ENCODE results near the gene DDX24. TPM values are rescaled to one million over a fixed set of nuclear protein-coding genes. Genes with fewer than 3 reads are reported as not detected.

DDX24 gene
- total and polyA plus RNA-seq, 8 donors: 39.1 to 236 (median 69.9) TPM

- Histone ChIP-seq H3K27me3 (no peaks in the 10 kb centered on the region), H3K4me3 (peak overlapping the region; percentile 1 to 55 (median 28)), H3K36me3 (no peaks in the 10 kb centered on the region), H3K9me3 (no peaks in the 10 kb centered on the region), H3K27ac (peak overlapping the region in 4 of 5 donors; percentile 14 to 93 (median 72)), H3K4me1 (peaks cover 14 to 48% (median 39%) of the 10 kb centered on the region in 4 donors)
- 78 to 83% (median 78%) methylated on average over 6 of the region's 6 CpGs for WGBS, 5 donors
- intact Hi-C loops (cut with DNase I; ENCODE audit: low total_unique reads): no loop called here
- DNase-seq: peak in 1 of 2 donors; percentile 26
- no peak for TF ChIP-seq POLR2A (IDR thresholded peaks at IDR 0.05)
- TF ChIP-seq CTCF (IDR thresholded peaks at IDR 0.05): no peak
- no peak for TF ChIP-seq EP300 (IDR thresholded peaks at IDR 0.05)
- TF ChIP-seq POLR2AphosphoS5 (IDR thresholded peaks at IDR 0.05): no peak
These were observed 31.6 kb upstream of the DDX24 start for GRCh38 chr14:94112513-94113063.

- Histone ChIP-seq H3K4me1 (peaks cover 14 to 48% (median 39%) of the 10 kb centered on the region in 4 donors), H3K27ac (peak overlapping the region; percentile 59 to 93 (median 84))
- intact Hi-C loops (cut with DNase I; ENCODE audit: low total_unique reads): no loop called here
These were observed 30.5 kb upstream of the DDX24 start for GRCh38 chr14:94111276-94112095.

GRCh38 chr14:94110552-94111181 lies 29.7 kb upstream of the DDX24 start, which contains the start of gene IFI27:
IFI27 (plus strand) TSS chr14:94110736.
- Histone ChIP-seq H3K27me3 (no peaks in the 10 kb centered on the region), H3K4me1 (peaks cover 14 to 47% (median 39%) of the 10 kb centered on the region in 4 donors), H3K9me3 (no peaks in the 10 kb centered on the region), H3K4me3 (peak within 1 kb of the TSS; percentile 33 to 55 (median 36)), H3K36me3 (no peaks in the 10 kb centered on the region), H3K27ac (peak within 1 kb of the TSS; percentile 59 to 93 (median 84))
- intact Hi-C loops (cut with DNase I; ENCODE audit: low total_unique reads): no loop called here
- peak; percentile 79 to 83 for DNase-seq
- no peak for TF ChIP-seq POLR2A (IDR thresholded peaks at IDR 0.05)
- peak; percentile 41 to 96 (median 93) for TF ChIP-seq POLR2AphosphoS5 (IDR thresholded peaks at IDR 0.05)
- TF ChIP-seq EP300 (IDR thresholded peaks at IDR 0.05): no peak
- TF ChIP-seq CTCF (IDR thresholded peaks at IDR 0.05): no peak
- WGBS, 5 donors: 27 to 65% (median 47%) methylated on average over 11 to 14 of the region's 14 CpGs

More at GRCh38 chr14:94111276-94112095, 30.5 kb upstream of the DDX24 start:
- H3K27me3 ChIP-seq: no peaks in the 10 kb centered on the region
- peak overlapping the region; percentile 33 to 55 (median 36) for H3K4me3 ChIP-seq
- DNase-seq: no peak
- 53 to 79% (median 71%) methylated on average over 10 to 20 of the region's 20 CpGs for WGBS, 5 donors
- TF ChIP-seq EP300 (IDR thresholded peaks at IDR 0.05) (no peak), POLR2AphosphoS5 (IDR thresholded peaks at IDR 0.05) (no peak), CTCF (IDR thresholded peaks at IDR 0.05) (no peak), POLR2A (IDR thresholded peaks at IDR 0.05) (no peak)
- no peaks in the 10 kb centered on the region for H3K9me3 ChIP-seq
- no peaks in the 10 kb centered on the region for H3K36me3 ChIP-seq

- 83 to 95% (median 91%) methylated on average over 2 of the region's 2 CpGs for WGBS, 5 donors
- H3K4me3 ChIP-seq: no peak overlapping the region
- H3K36me3 ChIP-seq: no peaks in the 10 kb centered on the region
- peaks cover 9 to 40% (median 32%) of the 10 kb centered on the region in 4 donors for H3K4me1 ChIP-seq
- intact Hi-C loops (cut with DNase I; ENCODE audit: low total_unique reads): no loop called here
- TF ChIP-seq EP300 (IDR thresholded peaks at IDR 0.05): no peak
- TF ChIP-seq POLR2A (IDR thresholded peaks at IDR 0.05): no peak
- TF ChIP-seq CTCF (IDR thresholded peaks at IDR 0.05): no peak
- no peak for TF ChIP-seq POLR2AphosphoS5 (IDR thresholded peaks at IDR 0.05)
- peak overlapping the region; percentile 44 to 93 (median 84) for H3K27ac ChIP-seq
- DNase-seq: no peak
- no peaks in the 10 kb centered on the region for H3K9me3 ChIP-seq
- no peaks in the 10 kb centered on the region for H3K27me3 ChIP-seq
These were observed 28.9 kb upstream of the DDX24 start for GRCh38 chr14:94109915-94110250.
